ENCODE results near the gene MEOX2.

The MEOX2 gene

GRCh38 chr7:15610503-15610902, 76.0 kb downstream of the MEOX2 start:
- Histone ChIP-seq H3K4me1 (ENCODE audit: insufficient read depth, low read length, poor library complexity, severe bottlenecking) (no peaks in the 10 kb centered on the region), H3K9me3 (ENCODE audit: insufficient read depth, low read depth, low read length) (no peaks in the 10 kb centered on the region), H3K9ac (ENCODE audit: low read depth, low read length, poor library complexity, severe bottlenecking) (no peak overlapping the region), H3K9me2 (replicated peaks; ENCODE audit: low read depth, low read length) (no peaks in the 10 kb centered on the region), H3K4me2 (ENCODE audit: low read depth, low read length, poor library complexity, severe bottlenecking) (no peak overlapping the region), H3K79me2 (ENCODE audit: insufficient read depth, low read length) (no peaks in the 10 kb centered on the region), H3K27me3 (ENCODE audit: insufficient read depth, low read length, poor library complexity, severe bottlenecking) (no peaks in the 10 kb centered on the region), H2AFZ (ENCODE audit: low read length) (no peak overlapping the region), H3K4me3 (ENCODE audit: low read length, poor library complexity, severe bottlenecking) (no peak overlapping the region), H3K36me3 (ENCODE audit: insufficient read depth, low read length) (no peaks in the 10 kb centered on the region), H4K20me1 (ENCODE audit: insufficient read depth, low read length, poor library complexity, severe bottlenecking) (no peaks in the 10 kb centered on the region), H3F3A (ENCODE audit: low read depth) (no peaks in the 10 kb centered on the region)
- no peak for TF ChIP-seq CTCF (conservative IDR thresholded peaks at IDR 0.05; ENCODE audit: low read length)

GRCh38 chr7:15609287-15609686, 77.2 kb downstream of the MEOX2 start:
- Histone ChIP-seq H4K20me1 (ENCODE audit: insufficient read depth, low read length, poor library complexity, severe bottlenecking) (no peaks in the 10 kb centered on the region), H2AFZ (ENCODE audit: low read length) (no peak overlapping the region), H3K9me2 (replicated peaks; ENCODE audit: low read depth, low read length) (no peaks in the 10 kb centered on the region)

GRCh38 chr7:15607529-15608210, 78.8 kb downstream of the MEOX2 start:
- Histone ChIP-seq H3K9me3 (ENCODE audit: insufficient read depth, low read depth, low read length) (no peaks in the 10 kb centered on the region), H3K4me2 (ENCODE audit: low read depth, low read length, poor library complexity, severe bottlenecking) (no peak overlapping the region), H3K27me3 (ENCODE audit: insufficient read depth, low read length, poor library complexity, severe bottlenecking) (no peaks in the 10 kb centered on the region), H3K9me2 (replicated peaks; ENCODE audit: low read depth, low read length) (no peaks in the 10 kb centered on the region), H3F3A (ENCODE audit: low read depth) (no peaks in the 10 kb centered on the region), H4K20me1 (ENCODE audit: insufficient read depth, low read length, poor library complexity, severe bottlenecking) (no peaks in the 10 kb centered on the region), H2AFZ (ENCODE audit: low read length) (no peak overlapping the region), H3K9ac (ENCODE audit: low read depth, low read length, poor library complexity, severe bottlenecking) (no peak overlapping the region), H3K4me1 (ENCODE audit: insufficient read depth, low read length, poor library complexity, severe bottlenecking) (no peaks in the 10 kb centered on the region), H3K36me3 (ENCODE audit: insufficient read depth, low read length) (no peaks in the 10 kb centered on the region), H3K4me3 (ENCODE audit: low read length, poor library complexity, severe bottlenecking) (no peak overlapping the region), H3K79me2 (ENCODE audit: insufficient read depth, low read length) (no peaks in the 10 kb centered on the region)
- TF ChIP-seq EZH2phosphoT487 (IDR thresholded peaks at IDR 0.05; ENCODE audit: borderline replicate concordance) = no peak
- TF ChIP-seq CTCF (conservative IDR thresholded peaks at IDR 0.05; ENCODE audit: low read length) = no peak

More at GRCh38 chr7:15609287-15609686, 77.2 kb downstream of the MEOX2 start:
- no peaks in the 10 kb centered on the region for H3K36me3 ChIP-seq (ENCODE audit: insufficient read depth, low read length)
- no peak overlapping the region for H3K9ac ChIP-seq (ENCODE audit: low read depth, low read length, poor library complexity, severe bottlenecking)
- H3K4me3 ChIP-seq (ENCODE audit: low read length, poor library complexity, severe bottlenecking) = no peak overlapping the region
- no peaks in the 10 kb centered on the region for H3K9me3 ChIP-seq (ENCODE audit: insufficient read depth, low read depth, low read length)
- H3K4me1 ChIP-seq (ENCODE audit: insufficient read depth, low read length, poor library complexity, severe bottlenecking) = no peaks in the 10 kb centered on the region
- H3K27me3 ChIP-seq (ENCODE audit: insufficient read depth, low read length, poor library complexity, severe bottlenecking) = no peaks in the 10 kb centered on the region
- no peak for TF ChIP-seq CTCF (conservative IDR thresholded peaks at IDR 0.05; ENCODE audit: low read length)
- H3K4me2 ChIP-seq (ENCODE audit: low read depth, low read length, poor library complexity, severe bottlenecking) = no peak overlapping the region
- H3F3A ChIP-seq (ENCODE audit: low read depth) = no peaks in the 10 kb centered on the region
- H3K79me2 ChIP-seq (ENCODE audit: insufficient read depth, low read length) = no peaks in the 10 kb centered on the region
